AG09319 (cell line): ENCODE results near the gene DUSP6.

Experiments
- DNase-seq: peaks from one replicate; pipeline ENCODE4 v3.0.0-alpha.2; 2010; ENCODE audit warnings: low read depth; ENCODE audit errors: extremely low read depth
- CTCF ChIP-seq: IDR thresholded peaks from 2 replicates; pipeline ENCODE4 v1.5.1; 2011; ENCODE audit warnings: low read depth, mild to moderate bottlenecking, inconsistent platforms, low read length, moderate library complexity

The DUSP6 gene

DNA sequence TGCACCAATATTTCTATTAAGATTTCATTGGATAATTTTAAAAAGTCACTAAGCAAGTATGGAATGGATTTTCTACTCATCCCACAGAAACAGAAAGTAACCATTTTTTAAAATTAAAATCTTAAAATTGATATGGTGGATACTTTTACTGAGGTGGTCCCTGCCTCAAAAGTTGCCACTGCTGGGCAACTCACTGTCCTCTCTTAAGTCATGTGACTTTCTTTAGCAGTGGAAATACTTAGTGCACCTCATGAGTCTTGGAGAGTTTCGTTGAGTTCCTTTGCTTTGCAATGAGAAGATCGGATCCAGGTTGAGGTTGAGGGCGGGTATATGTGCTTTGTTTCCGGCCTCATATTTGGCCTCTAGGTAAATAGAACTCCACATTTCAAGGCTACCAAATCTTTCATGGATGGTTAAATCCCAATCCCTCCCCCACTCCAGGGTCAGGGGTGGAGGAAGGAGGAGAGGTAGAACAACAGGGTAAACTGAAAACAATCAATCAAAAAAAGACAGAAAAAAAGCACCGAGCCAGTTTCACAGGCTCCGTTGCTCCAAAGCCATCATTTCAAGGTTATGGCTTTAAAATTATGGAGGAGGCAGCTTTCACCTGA is 39.5 kb upstream of the DUSP6 start:
- DNase-seq = no peak
- no peak for TF ChIP-seq CTCF

- TF ChIP-seq CTCF = no peak
- DNase-seq = no peak
Observed at GRCh38 chr12:89390802-89391673, 38.7 kb upstream of the DUSP6 start.

GRCh38 chr12:89389755-89390661 is 37.7 kb upstream of the DUSP6 start:
- no peak for DNase-seq
- TF ChIP-seq CTCF = no peak

- no peak for TF ChIP-seq CTCF
- DNase-seq = no peak
Observed at GRCh38 chr12:89386138-89386537, 33.8 kb upstream of the DUSP6 start.

DNA sequence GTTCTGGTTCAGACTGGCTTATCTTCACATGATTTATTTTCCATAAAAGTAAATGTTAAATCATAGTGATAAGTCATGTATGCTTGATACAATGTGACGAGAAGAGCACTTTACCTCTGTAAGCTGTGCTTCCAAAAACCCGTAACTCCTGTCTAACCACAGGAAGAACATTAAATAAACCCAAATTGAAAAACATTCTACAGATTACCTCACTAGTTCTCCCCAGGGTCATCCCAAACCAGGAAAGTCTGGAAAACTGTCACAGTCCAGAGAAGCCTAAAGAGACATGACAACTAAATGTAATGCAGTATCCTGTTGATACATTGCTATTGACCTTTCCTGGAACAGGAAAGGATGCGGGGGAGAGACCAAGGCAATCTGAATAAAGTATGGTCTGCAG is 32.5 kb upstream of the DUSP6 start:
- no peak for DNase-seq
- TF ChIP-seq CTCF = no peak

DNA sequence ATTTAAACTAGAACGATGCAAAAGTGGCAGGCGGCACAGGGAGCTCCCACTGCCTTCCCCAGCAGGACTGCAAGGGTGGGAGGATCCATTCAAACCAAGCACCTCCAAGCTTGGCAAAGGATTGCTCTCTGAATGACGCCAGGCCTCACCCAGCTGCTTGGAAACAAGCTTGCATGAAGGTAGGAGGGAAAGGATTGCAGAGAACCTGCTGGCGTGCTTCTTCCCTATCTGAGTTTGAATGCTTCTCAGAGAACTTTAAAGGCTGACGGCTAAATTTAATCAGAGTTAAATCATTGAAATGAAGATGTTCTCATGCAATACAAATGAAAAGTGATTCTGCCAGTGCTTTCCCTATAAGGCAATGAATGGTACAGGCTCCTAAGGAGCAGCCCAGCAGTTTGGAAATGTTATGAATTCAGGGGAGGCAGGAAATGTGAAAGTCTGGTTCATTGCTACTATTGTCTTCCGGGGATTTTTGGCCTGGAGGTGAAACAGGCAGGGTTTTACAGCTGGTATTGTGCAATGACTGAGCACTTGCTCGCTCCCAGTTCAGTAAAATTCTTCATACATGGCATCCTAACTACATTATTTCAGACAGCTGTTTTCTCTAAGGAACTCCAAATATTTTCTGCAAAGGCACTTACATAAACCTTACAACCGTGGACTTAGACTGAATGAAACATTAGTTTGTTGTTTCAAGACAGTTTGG is 31.9 kb upstream of the DUSP6 start:
- peak; percentile 91 for DNase-seq
- no peak for TF ChIP-seq CTCF
